ENCODE measurements around the gene ZFP57.
"Not testable (repeated sequence)": the region's sequence is repeated elsewhere in the genome, so short reads cannot be mapped to it uniquely, and the experiment has no call there.

- TF ChIP-seq CTCF (conservative IDR thresholded peaks at IDR 0.05; ENCODE audit: low read depth, low read length); EZH2phosphoT487 (IDR thresholded peaks at IDR 0.05; ENCODE audit: borderline replicate concordance, low read length); EZH2 (IDR thresholded peaks at IDR 0.05; ENCODE audit: low read length, unreplicated experiment): not testable (repeated sequence)
Observed at GRCh38 chr6:29661502-29662141, 19.3 kb downstream of the ZFP57 start.
